Neuronal stem cell (in vitro differentiated cells): ENCODE measurements around the gene CD200.

Source experiments
- DNase-seq: peaks from one replicate; pipeline ENCODE4 v3.0.0-alpha.2; 2013; ENCODE audit warnings: low spot score
- H2AFZ ChIP-seq: one replicate; pipeline ENCODE4 v1.6.1; 2013; ENCODE audit warnings: mild to moderate bottlenecking, low read length, inconsistent platforms
- H2AK5ac ChIP-seq: 2 replicates; pipeline ENCODE4 v1.6.1; 2013; ENCODE audit warnings: low read depth, mild to moderate bottlenecking, inconsistent platforms, low read length, moderate library complexity, mixed read lengths
- H2BK120ac ChIP-seq: 2 replicates; pipeline ENCODE4 v1.6.1; 2013; ENCODE audit warnings: low read depth, mild to moderate bottlenecking, inconsistent platforms, low read length, moderate library complexity, mixed read lengths
- H2BK12ac ChIP-seq: one replicate; pipeline ENCODE4 v1.6.1; 2013; ENCODE audit warnings: low read length, inconsistent platforms
- H2BK15ac ChIP-seq: 2 replicates; pipeline ENCODE4 v1.6.1; 2013; ENCODE audit warnings: mild to moderate bottlenecking, low read length, inconsistent platforms, mixed read lengths
- H2BK5ac ChIP-seq: one replicate; pipeline ENCODE4 v1.6.1; 2013; ENCODE audit warnings: inconsistent platforms, mild to moderate bottlenecking, low read length, moderate library complexity
- H3K14ac ChIP-seq: one replicate; pipeline ENCODE4 v1.6.1; 2013; ENCODE audit warnings: low read length, inconsistent platforms
- H3K18ac ChIP-seq: 2 replicates; pipeline ENCODE4 v1.6.1; 2013; ENCODE audit warnings: low read length, inconsistent platforms
- H3K23ac ChIP-seq: 2 replicates; pipeline ENCODE4 v1.6.1; 2013; ENCODE audit warnings: low read depth, mild to moderate bottlenecking, mixed read lengths, low read length, inconsistent platforms; ENCODE audit not compliant: poor library complexity
- H3K27ac ChIP-seq: replicated peaks from 3 replicates; pipeline ENCODE4 v1.5.1; 2013; ENCODE audit warnings: low read length, inconsistent platforms
- H3K27me3 ChIP-seq, 3 experiments: 2 replicates each; pipeline ENCODE4 v1.6.1; 2013; ENCODE audit warnings: low read length in 3 of 3, mild to moderate bottlenecking in 2 of 3, inconsistent platforms in 1 of 3, low read depth in 1 of 3, mixed read lengths in 1 of 3, moderate library complexity in 1 of 3; ENCODE audit not compliant: control insufficient read depth in 3 of 3, insufficient read depth in 3 of 3
- H3K36me3 ChIP-seq, 2 donors: replicated peaks in 1 of 2; 2 replicates each; pipeline ENCODE4 v1.6.1; 2013; ENCODE audit warnings: low read length in 2 of 2; ENCODE audit not compliant: control insufficient read depth in 2 of 2, insufficient read depth in 2 of 2
- H3K4ac ChIP-seq: 2 replicates; pipeline ENCODE4 v1.6.1; 2013; ENCODE audit warnings: inconsistent platforms, mild to moderate bottlenecking, low read length, moderate library complexity
- H3K4me1 ChIP-seq, 2 donors: 1 replicate in 1 of 2; 2 replicates in 1 of 2; pipeline ENCODE4 v1.6.1; 2013; ENCODE audit warnings: low read length in 2 of 2, low read depth in 1 of 2; ENCODE audit not compliant: control insufficient read depth in 2 of 2, insufficient read depth in 1 of 2
- H3K4me2 ChIP-seq: one replicate; pipeline ENCODE4 v1.6.1; 2013; ENCODE audit warnings: mild to moderate bottlenecking, low read length, inconsistent platforms; ENCODE audit not compliant: insufficient read depth, poor library complexity, severe bottlenecking
- H3K4me3 ChIP-seq, 2 donors: 2 replicates each; pipeline ENCODE4 v1.5.1; 2013; ENCODE audit warnings: low read length in 2 of 2, mild to moderate bottlenecking in 2 of 2, inconsistent platforms in 1 of 2, moderate library complexity in 1 of 2
- H3K79me1 ChIP-seq: one replicate; pipeline ENCODE4 v1.6.1; 2013; ENCODE audit warnings: low read depth, mild to moderate bottlenecking, inconsistent platforms, low read length, moderate library complexity
- H3K9ac ChIP-seq: one replicate; pipeline ENCODE4 v1.6.1; 2013; ENCODE audit warnings: mild to moderate bottlenecking, low read depth, low read length, inconsistent platforms; ENCODE audit not compliant: poor library complexity
- H3K9me3 ChIP-seq, 2 donors: replicated peaks in 1 of 2; 2 replicates each; pipeline versions ENCODE3 to v1.6.1; 2013; ENCODE audit warnings: low read length in 2 of 2, mild to moderate bottlenecking in 2 of 2, inconsistent platforms in 1 of 2, low read depth in 1 of 2, mixed read lengths in 1 of 2, moderate library complexity in 1 of 2; ENCODE audit not compliant: control insufficient read depth in 2 of 2, insufficient read depth in 1 of 2
- H4K8ac ChIP-seq: one replicate; pipeline ENCODE4 v1.6.1; 2013; ENCODE audit warnings: low read depth, mild to moderate bottlenecking, inconsistent platforms, low read length, moderate library complexity
- H4K91ac ChIP-seq: one replicate; pipeline ENCODE4 v1.6.1; 2013; ENCODE audit warnings: low read length, low read depth, mild to moderate bottlenecking, inconsistent platforms; ENCODE audit not compliant: poor library complexity
- WGBS, 2 donors: extraction: QIAGEN DNeasy Blood & Tissue Kit; methylation state at CpG; one replicate each; pipeline ENCODE4 v1.1.7; 2013; ENCODE audit warnings: missing lambda C conversion rate in 2 of 2, mixed read lengths in 1 of 2; ENCODE audit not compliant: insufficient read length in 2 of 2, insufficient replicate concordance in 1 of 2; ENCODE audit errors: extremely low coverage in 2 of 2; 5-methylcytosine and 5-hydroxymethylcytosine counted together

The CD200 gene

GRCh38 chr3:112409041-112409440 is 76.1 kb downstream of the CD200 start:
- Histone ChIP-seq H2BK12ac (no peak overlapping the region), H3K4me3 (no peak overlapping the region), H3K9ac (no peak overlapping the region), H3K14ac (no peak overlapping the region), H3K23ac (no peak overlapping the region), H3K4me2 (no peak overlapping the region), H3K36me3 (no peaks in the 10 kb centered on the region), H2AK5ac (no peak overlapping the region), H3K27ac (no peak overlapping the region), H2AFZ (no peak overlapping the region), H3K27me3 (peaks cover 0 to 2% (median 0%) of the 10 kb centered on the region in 3 experiments), H2BK15ac (no peak overlapping the region), H3K4me1 (no peaks in the 10 kb centered on the region), H2BK120ac (no peak overlapping the region), H2BK5ac (no peak overlapping the region), H3K79me1 (no peaks in the 10 kb centered on the region), H3K18ac (no peak overlapping the region), H3K4ac (no peak overlapping the region), H4K91ac (no peak overlapping the region), H3K9me3 (peaks cover 0 to 2% of the 10 kb centered on the region in 2 donors), H4K8ac (no peak overlapping the region)
- DNase-seq, result no peak
- no CpG with 5 or more reads among the region's 4 CpGs for WGBS, 2 donors

- Histone ChIP-seq H3K4ac (no peak overlapping the region), H3K79me1 (no peaks in the 10 kb centered on the region), H2AK5ac (no peak overlapping the region), H3K4me2 (no peak overlapping the region), H3K27me3 (peaks cover 0 to 2% (median 0%) of the 10 kb centered on the region in 3 experiments), H2BK5ac (no peak overlapping the region), H2BK15ac (no peak overlapping the region), H3K23ac (no peak overlapping the region), H2BK120ac (no peak overlapping the region), H3K9me3 (peaks cover 0 to 2% of the 10 kb centered on the region in 2 donors), H2AFZ (no peak overlapping the region), H4K8ac (no peak overlapping the region), H2BK12ac (no peak overlapping the region), H3K18ac (no peak overlapping the region), H3K4me1 (no peaks in the 10 kb centered on the region), H3K9ac (no peak overlapping the region), H3K14ac (no peak overlapping the region), H3K36me3 (no peaks in the 10 kb centered on the region), H3K4me3 (no peak overlapping the region), H4K91ac (no peak overlapping the region), H3K27ac (no peak overlapping the region)
- no CpG with 5 or more reads among the region's 3 CpGs for WGBS, 2 donors
- DNase-seq, result no peak
Measured at GRCh38 chr3:112411425-112411824, 78.5 kb downstream of the CD200 start.
